ENCODE data around the gene EIF4G3.

Gene EIF4G3

GRCh38 chr1:20998826-20999225 is 177.9 kb downstream of the EIF4G3 start:
- TF ChIP-seq ZBTB7A (IDR thresholded peaks at IDR 0.05; ENCODE audit: low read depth) = no peak

DNA sequence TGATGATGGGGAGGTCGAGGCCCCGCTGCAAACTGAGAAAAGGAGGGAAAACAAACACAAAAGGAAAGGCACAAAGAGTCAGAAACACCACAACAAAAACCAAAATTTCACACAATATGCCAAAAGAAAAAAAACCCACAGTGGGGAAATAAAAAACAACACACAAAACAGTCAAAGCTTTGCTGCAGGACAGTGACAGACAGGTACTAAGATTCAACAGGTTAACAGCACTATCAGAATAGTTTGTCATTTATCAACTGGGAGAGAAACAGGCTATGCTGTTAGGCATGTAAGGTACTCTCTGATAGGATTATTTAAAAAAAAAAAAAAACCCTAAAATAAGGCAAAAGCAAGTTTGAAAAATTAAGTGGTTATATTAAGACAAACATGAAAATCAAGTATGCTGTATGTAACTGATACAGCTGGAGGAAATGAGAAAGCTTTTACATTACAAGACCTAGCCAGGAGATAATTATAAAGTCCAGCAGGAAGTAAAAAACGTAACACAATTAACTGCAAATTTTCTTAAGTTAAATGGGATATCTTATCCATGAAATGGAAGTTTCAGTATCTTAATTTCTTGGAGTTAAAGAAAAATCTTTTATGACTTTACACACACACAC is 179.0 kb downstream of the EIF4G3 start:
- TF ChIP-seq REST (IDR thresholded peaks at IDR 0.05; ENCODE audit: low read depth) = no peak
- no peak for TF ChIP-seq CREB1 (IDR thresholded peaks at IDR 0.05; ENCODE audit: low read depth)
- TF ChIP-seq TEAD4 (IDR thresholded peaks at IDR 0.05) = no peak
- no peak for TF ChIP-seq RAD21 (IDR thresholded peaks at IDR 0.05; ENCODE audit: low read depth)
- no peak for TF ChIP-seq YY1 (IDR thresholded peaks at IDR 0.05; ENCODE audit: low read depth)
- TF ChIP-seq EGR1 (IDR thresholded peaks at IDR 0.05) = no peak
- TF ChIP-seq ZBTB7A (IDR thresholded peaks at IDR 0.05; ENCODE audit: low read depth) = no peak
- no peak for TF ChIP-seq TAF1 (IDR thresholded peaks at IDR 0.05; ENCODE audit: low read depth)
- no peak for TF ChIP-seq FOXM1 (IDR thresholded peaks at IDR 0.05; ENCODE audit: borderline replicate concordance, low read depth)
- no peak for TF ChIP-seq USF1 (IDR thresholded peaks at IDR 0.05)
- TF ChIP-seq CEBPB (IDR thresholded peaks at IDR 0.05) = no peak
- TF ChIP-seq, protein P1, sequence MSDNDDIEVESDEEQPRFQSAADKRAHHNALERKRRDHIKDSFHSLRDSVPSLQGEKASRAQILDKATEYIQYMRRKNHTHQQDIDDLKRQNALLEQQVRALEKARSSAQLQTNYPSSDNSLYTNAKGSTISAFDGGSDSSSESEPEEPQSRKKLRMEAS (IDR thresholded peaks at IDR 0.05) = no peak
- no peak for TF ChIP-seq TCF12 (IDR thresholded peaks at IDR 0.05; ENCODE audit: low read depth)
- no peak for TF ChIP-seq NFIC (IDR thresholded peaks at IDR 0.05)

GRCh38 chr1:20996554-20996953 is 180.1 kb downstream of the EIF4G3 start:
- TF ChIP-seq REST (IDR thresholded peaks at IDR 0.05; ENCODE audit: low read depth) = no peak
- no peak for TF ChIP-seq CEBPB (IDR thresholded peaks at IDR 0.05)
- TF ChIP-seq ZBTB7A (IDR thresholded peaks at IDR 0.05; ENCODE audit: low read depth) = no peak
- TF ChIP-seq TEAD4 (IDR thresholded peaks at IDR 0.05) = no peak
- TF ChIP-seq USF1 (IDR thresholded peaks at IDR 0.05) = no peak
- TF ChIP-seq TCF12 (IDR thresholded peaks at IDR 0.05; ENCODE audit: low read depth) = no peak
- TF ChIP-seq NFIC (IDR thresholded peaks at IDR 0.05) = no peak
- no peak for TF ChIP-seq CREB1 (IDR thresholded peaks at IDR 0.05; ENCODE audit: low read depth)
- no peak for TF ChIP-seq EP300 (IDR thresholded peaks at IDR 0.05; ENCODE audit: borderline replicate concordance)
- TF ChIP-seq FOXM1 (IDR thresholded peaks at IDR 0.05; ENCODE audit: borderline replicate concordance, low read depth) = no peak
- TF ChIP-seq RAD21 (IDR thresholded peaks at IDR 0.05; ENCODE audit: low read depth) = no peak
- TF ChIP-seq TAF1 (IDR thresholded peaks at IDR 0.05; ENCODE audit: low read depth) = no peak
- TF ChIP-seq, protein P1 (IDR thresholded peaks at IDR 0.05) = no peak
- TF ChIP-seq YY1 (IDR thresholded peaks at IDR 0.05; ENCODE audit: low read depth) = no peak
- TF ChIP-seq EGR1 (IDR thresholded peaks at IDR 0.05) = no peak

- TF ChIP-seq, protein P1 (IDR thresholded peaks at IDR 0.05) = no peak
- no peak for TF ChIP-seq REST (IDR thresholded peaks at IDR 0.05; ENCODE audit: low read depth)
- TF ChIP-seq CREB1 (IDR thresholded peaks at IDR 0.05; ENCODE audit: low read depth) = no peak
- no peak for TF ChIP-seq TAF1 (IDR thresholded peaks at IDR 0.05; ENCODE audit: low read depth)
- no peak for TF ChIP-seq YY1 (IDR thresholded peaks at IDR 0.05; ENCODE audit: low read depth)
- no peak for TF ChIP-seq ZBTB7A (IDR thresholded peaks at IDR 0.05; ENCODE audit: low read depth)
- no peak for TF ChIP-seq EGR1 (IDR thresholded peaks at IDR 0.05)
- TF ChIP-seq TCF12 (IDR thresholded peaks at IDR 0.05; ENCODE audit: low read depth) = no peak
- no peak for TF ChIP-seq USF1 (IDR thresholded peaks at IDR 0.05)
- no peak for TF ChIP-seq FOXM1 (IDR thresholded peaks at IDR 0.05; ENCODE audit: borderline replicate concordance, low read depth)
- TF ChIP-seq RAD21 (IDR thresholded peaks at IDR 0.05; ENCODE audit: low read depth) = no peak
- no peak for TF ChIP-seq EP300 (IDR thresholded peaks at IDR 0.05; ENCODE audit: borderline replicate concordance)
These were observed 182.8 kb downstream of the EIF4G3 start for GRCh38 chr1:20993716-20994575.
